GM19099 (cell line): ENCODE results near the gene NKIRAS1.

Experiments
- POLR2A ChIP-seq: IDR thresholded peaks from 3 replicates; pipeline ENCODE4 v1.6.1; 2011; ENCODE audit warnings: low read depth; ENCODE audit not compliant: insufficient read length; ENCODE audit errors: extremely low read depth

NKIRAS1 gene

DNA sequence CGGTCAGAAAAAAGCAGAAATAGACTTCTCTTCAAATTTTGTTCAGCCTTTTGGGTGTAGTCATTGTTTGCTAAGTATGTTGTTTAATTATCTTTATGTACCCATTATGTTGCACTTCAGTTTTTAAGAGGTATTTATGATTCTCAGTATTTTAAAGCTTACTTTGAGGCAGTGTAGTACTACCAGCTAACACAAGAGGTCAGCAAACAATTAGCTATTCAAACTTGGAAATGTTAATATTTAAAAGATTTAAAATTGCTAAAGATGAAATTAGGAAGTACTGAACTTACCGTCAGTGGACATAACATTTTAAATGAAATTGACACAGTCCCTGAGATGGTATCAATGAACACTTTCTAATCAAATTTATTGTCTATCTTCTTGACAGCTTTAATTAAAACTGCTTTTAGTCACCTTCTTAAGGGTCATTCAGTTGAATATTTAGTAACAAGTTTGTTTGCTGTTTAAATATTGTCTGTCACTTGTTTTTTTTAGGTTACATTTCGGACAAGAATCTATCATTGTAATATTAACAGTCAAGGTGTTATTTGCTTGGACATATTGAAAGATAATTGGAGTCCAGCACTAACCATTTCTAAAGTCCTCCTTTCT is 28.1 kb downstream of the NKIRAS1 start:
- no peak for TF ChIP-seq POLR2A

DNA sequence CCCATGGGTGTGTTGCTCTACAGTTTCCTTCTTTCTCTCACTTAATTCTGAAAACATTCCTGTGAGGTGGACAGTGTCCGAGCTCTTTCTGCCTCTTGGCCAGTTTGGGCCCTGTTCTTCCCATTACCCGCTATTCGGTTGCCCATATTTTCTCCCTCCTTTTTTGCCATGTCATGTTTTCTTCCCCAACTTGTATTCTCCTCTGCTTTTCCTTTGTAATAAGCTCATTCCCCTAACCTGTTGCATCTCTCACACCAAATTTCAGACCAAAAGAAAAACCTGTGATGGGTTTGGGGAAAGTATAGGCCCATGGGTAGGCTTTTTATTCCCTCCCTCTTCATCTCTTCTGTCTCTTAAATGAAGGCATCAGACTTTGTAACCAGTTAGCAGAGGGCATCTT is 30.5 kb downstream of the NKIRAS1 start:
- TF ChIP-seq POLR2A = no peak

DNA sequence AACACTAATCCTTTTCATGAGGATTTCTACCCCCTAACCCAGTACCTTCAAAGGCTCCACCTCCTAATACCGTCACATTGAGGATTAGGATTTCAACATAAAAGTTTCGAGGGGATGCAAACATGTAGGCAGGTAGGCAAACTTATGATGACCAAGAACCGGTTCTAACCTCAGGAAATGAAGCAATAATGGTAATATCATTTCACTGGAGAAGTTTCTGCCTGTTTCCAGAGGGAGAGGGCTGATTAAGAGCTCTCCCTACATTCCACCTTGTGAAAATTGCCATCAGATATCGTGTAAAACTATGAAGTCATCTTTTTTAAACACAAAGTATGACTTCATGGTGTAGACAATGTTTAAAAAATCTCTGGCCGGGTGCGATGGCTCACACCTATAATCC is 31.6 kb downstream of the NKIRAS1 start:
- TF ChIP-seq POLR2A = no peak

DNA sequence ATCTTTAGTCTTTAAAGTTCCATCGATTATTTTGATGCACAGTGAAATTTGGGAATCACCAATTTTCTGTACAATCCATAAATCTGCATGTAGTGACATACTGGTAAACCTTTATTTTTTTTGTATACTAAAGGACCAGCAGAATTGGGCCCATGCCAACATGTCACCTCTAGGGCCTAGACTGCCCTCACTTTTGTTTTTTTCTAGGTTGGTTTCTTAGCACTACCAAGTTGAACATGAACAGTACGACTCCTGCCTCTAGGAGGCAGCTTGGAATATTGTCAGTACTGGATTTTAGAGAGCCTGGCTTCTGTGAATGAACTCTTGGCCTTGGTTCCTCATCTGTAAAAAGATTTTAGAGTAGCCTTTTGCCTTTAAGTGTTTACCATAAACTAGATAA is 32.3 kb downstream of the NKIRAS1 start:
- TF ChIP-seq POLR2A = no peak

DNA sequence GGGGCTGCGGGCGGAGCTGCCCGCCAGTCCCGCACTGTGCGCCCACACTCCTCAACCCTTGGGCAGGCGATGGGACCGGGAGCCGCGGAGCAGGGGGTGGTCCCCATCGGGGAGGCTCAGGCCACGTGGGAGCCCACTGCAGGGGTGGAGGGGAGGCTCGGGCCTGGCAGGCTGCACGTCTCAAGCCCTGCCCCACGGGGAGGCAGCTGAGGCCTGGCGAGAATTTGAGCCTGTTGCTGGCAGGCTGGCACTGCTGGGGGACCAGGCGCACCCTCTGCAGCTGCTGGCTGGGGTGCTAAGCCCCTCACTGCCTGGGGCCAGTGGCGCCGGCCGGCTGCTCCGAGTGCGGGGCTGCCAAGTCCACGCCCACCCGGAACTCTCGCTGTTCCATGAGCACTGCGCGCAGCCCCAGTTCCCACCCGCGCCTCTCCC is 34.3 kb downstream of the NKIRAS1 start:
- TF ChIP-seq POLR2A = no peak

DNA sequence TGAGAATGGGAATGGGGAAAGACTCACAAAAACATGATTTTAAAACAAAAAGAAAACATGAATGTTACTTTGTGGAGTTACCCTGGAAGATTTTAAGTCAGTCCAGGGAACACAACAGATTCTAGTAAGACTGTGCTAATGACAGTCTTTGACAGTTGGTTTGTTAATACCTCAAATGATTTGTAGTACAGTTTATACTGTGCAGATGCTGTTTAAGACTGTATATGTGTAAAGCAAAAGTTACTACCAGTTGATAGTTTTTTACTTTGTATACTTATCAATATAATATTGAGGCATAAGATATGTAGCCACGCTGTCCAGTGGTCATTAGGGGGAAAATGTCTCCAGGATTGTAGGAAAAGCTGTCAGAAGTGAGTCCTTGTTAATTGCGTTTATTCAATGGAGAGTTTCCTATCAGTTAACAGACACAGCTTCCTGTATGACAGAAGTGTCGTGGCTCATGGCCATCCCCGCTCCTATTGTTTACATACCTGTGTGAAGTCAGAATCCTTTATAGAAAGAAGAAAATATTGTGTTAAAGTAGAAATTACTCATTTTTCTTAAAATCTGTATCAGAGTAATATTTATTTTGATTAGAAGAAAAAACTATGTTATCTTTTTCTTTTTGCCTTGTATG is 36.0 kb downstream of the NKIRAS1 start:
- no peak for TF ChIP-seq POLR2A

DNA sequence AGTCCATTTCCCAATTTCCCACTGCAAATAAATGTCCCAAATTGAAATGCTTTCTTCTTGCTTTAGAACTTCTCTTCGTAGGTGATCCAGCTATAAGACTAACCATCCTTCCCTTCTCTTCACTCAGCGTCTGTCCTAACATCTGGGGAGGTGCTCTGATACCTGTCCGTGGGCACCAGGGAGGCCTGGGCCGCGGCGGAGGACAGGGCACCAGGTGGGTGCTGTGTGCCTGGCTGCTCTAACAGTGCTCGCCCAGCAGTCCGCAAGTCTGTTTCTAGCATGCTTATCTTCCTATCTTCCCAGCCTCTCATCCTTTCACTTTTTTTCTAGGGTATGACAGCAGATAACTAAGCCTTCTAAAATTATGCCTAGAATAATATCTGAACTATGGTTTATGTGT is 37.3 kb downstream of the NKIRAS1 start:
- TF ChIP-seq POLR2A = no peak

DNA sequence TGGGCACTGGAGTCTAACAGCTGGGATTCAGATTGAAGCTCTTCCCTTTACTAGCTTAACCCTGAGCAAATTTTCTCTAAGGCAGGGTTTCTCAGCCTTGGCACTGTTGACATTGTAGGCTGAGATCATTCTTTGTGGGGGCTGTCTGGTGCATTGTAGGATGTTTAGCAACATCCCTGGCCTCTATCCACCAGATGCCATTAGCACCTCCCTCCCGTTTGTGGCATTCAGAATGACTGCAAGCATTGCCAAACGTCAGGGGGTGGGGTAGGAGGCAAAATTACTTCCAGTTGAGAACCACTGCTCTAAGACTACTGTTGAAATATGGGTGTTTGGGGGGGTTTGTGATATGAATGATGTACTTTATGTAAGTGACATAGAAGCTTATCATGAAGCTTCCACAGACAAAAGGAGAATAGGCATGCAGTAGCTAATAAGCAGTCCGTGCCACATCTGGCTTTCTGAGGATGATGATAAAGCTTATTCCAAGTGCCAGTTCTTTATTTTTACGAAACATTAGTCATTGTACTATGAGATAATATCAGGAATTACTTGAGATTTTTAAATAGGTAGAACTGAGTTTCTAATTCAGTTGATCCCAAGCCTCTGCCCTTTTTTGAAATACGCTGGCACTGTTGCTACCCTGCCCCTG is 39.3 kb downstream of the NKIRAS1 start:
- TF ChIP-seq POLR2A = no peak

DNA sequence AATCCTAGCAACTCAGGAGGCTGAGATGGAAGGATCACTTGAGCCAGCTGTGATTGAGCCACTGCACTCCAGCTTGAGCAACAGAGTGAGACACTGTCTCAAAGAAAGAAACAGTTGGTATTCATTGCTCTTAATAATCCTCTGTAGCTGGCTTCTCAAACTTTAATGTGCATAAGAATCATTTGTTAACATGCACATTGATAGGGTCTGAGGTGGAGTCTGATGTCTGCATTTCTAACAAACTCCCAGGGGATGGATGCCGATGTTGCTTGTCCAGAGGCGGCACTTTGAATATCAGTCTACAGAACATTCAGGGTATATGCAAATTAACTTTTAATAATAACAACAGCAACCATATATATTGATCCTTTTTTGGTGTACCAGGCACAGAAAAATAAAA is 39.9 kb downstream of the NKIRAS1 start:
- TF ChIP-seq POLR2A = no peak

DNA sequence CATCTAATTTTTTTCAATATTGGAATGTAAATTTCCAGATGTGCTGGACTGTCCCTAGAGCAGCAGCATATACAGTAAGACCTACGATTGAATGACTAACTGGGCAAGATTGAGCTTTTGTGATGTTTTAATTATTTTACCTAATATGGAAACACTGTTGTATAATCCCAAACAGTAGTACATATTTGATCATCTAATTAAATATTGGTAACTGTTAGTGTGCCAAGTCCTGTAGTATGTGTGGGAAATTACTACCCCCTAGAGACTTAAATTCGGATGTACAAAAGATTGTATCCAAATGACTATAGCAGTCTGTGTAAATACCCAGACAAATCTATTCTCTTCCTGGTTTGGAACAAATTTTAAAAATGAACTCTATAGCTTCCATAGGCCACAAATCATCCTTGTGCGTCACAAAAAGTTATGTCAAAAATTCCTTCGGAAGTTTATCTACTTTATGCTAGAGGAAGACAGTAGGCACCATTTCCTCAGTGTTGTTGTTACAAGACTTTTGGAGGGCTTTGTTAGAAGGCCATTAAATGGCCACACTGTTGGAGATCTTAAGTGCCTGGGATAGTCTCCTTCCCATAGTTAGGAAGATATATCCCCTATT is 41.6 kb downstream of the NKIRAS1 start:
- TF ChIP-seq POLR2A = no peak

DNA sequence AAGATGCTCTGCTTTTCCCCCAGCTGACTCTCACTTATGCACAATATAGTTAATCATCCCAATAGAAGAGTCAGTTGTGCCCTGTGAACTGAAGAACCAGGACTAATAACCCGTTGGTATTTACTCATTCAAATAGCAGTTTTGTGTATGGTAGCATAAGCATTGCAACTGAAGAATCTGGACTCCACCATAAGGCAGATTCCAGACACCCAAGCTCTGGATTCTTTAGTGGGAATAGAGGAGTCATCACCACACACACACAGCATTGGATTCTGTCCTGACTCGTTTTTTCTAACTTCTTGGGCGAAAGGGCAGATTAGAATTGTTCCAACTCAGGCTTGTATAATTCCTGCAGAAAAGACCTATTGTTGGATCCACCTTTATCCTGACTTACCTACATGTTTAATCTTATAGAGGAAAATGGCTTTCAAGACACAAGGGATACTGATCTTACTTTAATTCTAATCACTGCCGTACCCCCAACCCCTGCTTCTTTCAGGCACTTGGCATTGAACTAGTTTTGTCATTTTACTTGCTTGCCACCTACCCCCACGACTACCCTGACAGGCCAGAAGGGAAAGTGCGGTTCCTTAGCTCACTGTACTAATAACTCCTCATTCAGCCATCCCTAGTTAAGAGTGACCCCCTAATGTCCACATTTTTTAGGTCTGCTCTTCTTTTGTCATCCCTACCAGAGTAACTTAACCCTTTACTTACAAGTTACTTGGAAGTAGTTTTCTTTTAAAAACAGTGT is 42.3 kb downstream of the NKIRAS1 start:
- no peak for TF ChIP-seq POLR2A

DNA sequence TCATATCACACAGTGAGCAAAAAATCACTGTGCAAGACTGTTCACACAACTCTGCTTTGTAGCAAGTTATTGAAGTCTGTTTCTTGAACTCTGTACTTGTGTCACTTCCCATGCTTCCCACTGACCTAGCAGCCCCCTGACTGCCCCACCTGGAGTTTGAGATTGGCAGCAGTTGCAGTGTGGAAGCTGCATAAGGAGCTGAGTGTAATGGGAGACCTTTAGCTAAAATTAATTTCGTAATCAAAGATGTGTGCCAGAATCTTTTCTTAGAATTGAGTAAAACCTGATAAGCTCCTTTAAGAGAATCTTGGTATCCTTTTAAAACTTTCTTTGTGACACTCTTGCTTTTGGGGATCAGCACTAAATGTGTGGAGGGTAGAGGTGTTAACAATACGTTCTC is 42.8 kb downstream of the NKIRAS1 start:
- no peak for TF ChIP-seq POLR2A

DNA sequence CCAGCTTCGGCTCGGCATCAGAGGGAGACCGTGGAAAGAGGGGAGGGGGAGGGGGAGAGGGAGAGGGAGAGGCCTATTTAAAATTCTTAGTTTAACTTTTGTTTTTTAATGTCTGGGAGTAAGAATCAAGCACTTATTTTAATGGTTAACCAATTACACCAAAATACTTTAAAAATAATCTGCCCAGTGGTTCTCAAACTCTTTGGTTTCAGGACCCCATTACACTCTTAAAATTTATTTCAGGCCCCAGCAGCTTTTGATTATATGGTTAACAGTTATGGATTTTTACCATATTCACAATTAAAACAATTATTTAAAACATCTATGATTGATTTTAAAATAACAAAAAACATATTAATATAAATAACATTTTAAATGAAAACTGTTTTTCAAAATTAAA is 44.5 kb downstream of the NKIRAS1 start:
- no peak for TF ChIP-seq POLR2A

DNA sequence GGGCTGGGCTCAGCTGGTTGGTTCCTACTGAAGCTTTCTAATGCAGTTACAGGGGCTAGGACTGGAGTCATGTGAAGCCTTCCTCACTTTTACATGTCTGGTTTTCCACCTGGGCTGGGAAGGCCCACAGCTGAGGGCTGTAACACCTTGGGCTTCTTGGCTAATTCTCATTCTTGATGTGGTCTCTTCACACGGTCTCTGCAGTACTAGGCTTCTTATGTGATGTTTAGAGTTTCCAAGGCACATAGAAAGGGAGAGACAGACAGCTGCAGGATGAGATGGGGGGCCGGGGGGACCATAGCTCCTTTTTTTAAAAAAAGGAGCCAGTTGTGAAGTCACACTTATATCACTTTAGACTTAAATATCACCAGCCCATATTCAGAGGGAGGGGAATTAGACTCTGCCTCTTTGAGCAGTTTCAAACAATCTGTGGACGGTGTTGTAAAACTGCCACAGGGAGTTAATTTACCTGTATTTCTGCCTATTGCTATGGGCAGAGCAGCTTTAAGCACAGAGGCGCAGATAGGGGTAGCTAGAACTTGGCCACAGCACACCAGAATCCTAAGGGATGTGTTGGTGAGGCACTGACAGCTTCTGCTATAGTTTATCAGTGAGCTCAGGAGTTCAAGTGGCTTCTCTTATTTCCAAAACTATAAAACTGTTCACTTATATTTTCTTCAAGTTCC is 46.7 kb downstream of the NKIRAS1 start:
- TF ChIP-seq POLR2A = no peak

DNA sequence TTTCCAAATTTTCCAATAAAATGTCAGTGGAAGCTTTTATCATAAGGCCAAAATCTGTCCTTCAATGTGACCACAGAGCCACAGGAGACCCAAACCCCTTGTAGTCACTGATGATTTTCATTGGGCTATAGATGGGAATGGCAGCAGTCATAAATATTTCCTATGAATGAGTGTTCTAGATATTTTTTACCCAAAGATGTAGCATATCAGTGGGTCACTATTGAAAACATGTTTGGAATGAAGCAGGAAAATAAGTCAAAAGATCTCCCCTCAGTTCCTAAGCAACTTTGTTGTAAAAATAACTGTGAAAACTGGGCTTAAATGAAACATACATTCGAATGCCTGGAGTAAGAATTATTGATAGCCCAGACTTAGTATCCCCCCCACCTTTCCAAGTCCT is 49.0 kb downstream of the NKIRAS1 start:
- no peak for TF ChIP-seq POLR2A

DNA sequence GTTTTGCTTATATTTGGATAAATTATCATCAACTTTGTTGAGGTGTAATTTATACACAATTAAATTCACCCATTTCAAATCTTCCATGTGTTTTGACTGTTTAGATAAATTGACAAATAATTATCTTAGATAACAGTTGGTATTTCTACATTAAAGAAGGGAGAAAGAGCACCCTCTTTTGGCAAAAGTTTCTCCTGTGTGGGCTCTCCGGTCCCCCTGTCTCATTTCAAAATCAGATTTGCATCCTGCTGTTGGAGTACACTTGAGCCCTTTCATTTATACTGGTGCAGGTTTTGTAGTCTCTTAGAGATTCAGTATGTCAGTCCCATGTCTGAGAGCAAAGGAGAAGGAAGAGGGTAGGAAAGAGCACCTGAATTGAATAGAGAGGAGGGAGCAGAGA is 49.4 kb downstream of the NKIRAS1 start:
- no peak for TF ChIP-seq POLR2A
